ENCODE results near the gene CLDN11. TPM values are rescaled to one million over a fixed set of nuclear protein-coding genes. Genes with fewer than 3 reads are reported as not detected.

CLDN11 gene
- total RNA-seq, 2 donors from 2014 or later = 15.3 to 26.1 TPM

- no peaks in the 10 kb centered on the region for H3K9me3 Mint-ChIP-seq
- Histone ChIP-seq H3K9me3 (ENCODE audit: control insufficient read depth, low read length) (no peaks in the 10 kb centered on the region), H3K27me3 (ENCODE audit: control insufficient read depth, insufficient read depth, low read length, poor library complexity, severe bottlenecking) (no peaks in the 10 kb centered on the region), H3K27ac (ENCODE audit: low read depth, low read length) (no peak overlapping the region), H3K4me1 (ENCODE audit: control insufficient read depth, insufficient read depth, low read length) (no peaks in the 10 kb centered on the region), H3K9ac (ENCODE audit: extremely low read depth, low read length, poor library complexity, severe bottlenecking) (no peak overlapping the region), H3K4me3 (ENCODE audit: low read length) (no peak overlapping the region), H3K36me3 (ENCODE audit: control insufficient read depth, insufficient read depth, low read length) (no peaks in the 10 kb centered on the region)
- DNase-seq = no peak
- H3K27ac Mint-ChIP-seq = no peak overlapping the region
- TF ChIP-seq, protein P1, sequence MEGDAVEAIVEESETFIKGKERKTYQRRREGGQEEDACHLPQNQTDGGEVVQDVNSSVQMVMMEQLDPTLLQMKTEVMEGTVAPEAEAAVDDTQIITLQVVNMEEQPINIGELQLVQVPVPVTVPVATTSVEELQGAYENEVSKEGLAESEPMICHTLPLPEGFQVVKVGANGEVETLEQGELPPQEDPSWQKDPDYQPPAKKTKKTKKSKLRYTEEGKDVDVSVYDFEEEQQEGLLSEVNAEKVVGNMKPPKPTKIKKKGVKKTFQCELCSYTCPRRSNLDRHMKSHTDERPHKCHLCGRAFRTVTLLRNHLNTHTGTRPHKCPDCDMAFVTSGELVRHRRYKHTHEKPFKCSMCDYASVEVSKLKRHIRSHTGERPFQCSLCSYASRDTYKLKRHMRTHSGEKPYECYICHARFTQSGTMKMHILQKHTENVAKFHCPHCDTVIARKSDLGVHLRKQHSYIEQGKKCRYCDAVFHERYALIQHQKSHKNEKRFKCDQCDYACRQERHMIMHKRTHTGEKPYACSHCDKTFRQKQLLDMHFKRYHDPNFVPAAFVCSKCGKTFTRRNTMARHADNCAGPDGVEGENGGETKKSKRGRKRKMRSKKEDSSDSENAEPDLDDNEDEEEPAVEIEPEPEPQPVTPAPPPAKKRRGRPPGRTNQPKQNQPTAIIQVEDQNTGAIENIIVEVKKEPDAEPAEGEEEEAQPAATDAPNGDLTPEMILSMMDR (conservative IDR thresholded peaks at IDR 0.05) = no peak
- H3K4me3 Mint-ChIP-seq = no peak overlapping the region
- WGBS, 2 experiments (ENCODE audit: insufficient coverage in 1 of 2, insufficient read length in 1 of 2) = 95% methylated on average over 3 of the region's 3 CpGs
- no peaks in the 10 kb centered on the region for H3K36me3 Mint-ChIP-seq (ENCODE audit: low read depth)
- peaks cover 4% of the 10 kb centered on the region for H3K4me1 Mint-ChIP-seq
- H3K27me3 Mint-ChIP-seq (ENCODE audit: insufficient read depth) = peaks cover 2% of the 10 kb centered on the region
Measured at GRCh38 chr3:170448584-170448983, 29.9 kb downstream of the CLDN11 start.

DNA sequence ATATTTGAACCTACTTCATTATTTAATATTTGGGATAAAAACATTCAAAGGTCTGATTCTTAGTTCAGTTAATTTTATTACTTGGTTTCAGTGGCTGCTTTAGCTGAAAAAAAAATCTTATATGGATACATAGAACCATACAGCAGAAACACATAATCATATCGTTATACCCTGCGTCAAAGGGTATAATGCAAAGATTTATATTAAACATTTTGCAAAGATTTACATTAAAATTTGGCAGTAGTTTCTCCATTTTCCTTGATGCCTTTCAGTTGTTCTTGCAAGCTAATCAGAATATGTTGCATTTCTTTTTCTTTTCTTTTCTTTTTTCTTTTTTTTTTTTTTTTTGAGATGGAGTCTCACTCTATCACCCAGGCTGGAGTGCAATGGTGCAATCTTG lies 31.4 kb downstream of the CLDN11 start:
- Histone ChIP-seq H3K4me1 (ENCODE audit: control insufficient read depth, insufficient read depth, low read length) (no peaks in the 10 kb centered on the region), H3K9me3 (ENCODE audit: control insufficient read depth, low read length) (no peaks in the 10 kb centered on the region), H3K36me3 (ENCODE audit: control insufficient read depth, insufficient read depth, low read length) (no peaks in the 10 kb centered on the region), H3K9ac (ENCODE audit: extremely low read depth, low read length, poor library complexity, severe bottlenecking) (no peak overlapping the region), H3K27ac (ENCODE audit: low read depth, low read length) (no peak overlapping the region), H3K27me3 (ENCODE audit: control insufficient read depth, insufficient read depth, low read length, poor library complexity, severe bottlenecking) (no peaks in the 10 kb centered on the region), H3K4me3 (ENCODE audit: low read length) (no peak overlapping the region)
- H3K27ac Mint-ChIP-seq = no peak overlapping the region
- WGBS, 2 experiments (ENCODE audit: insufficient coverage in 1 of 2, insufficient read length in 1 of 2) = 100% methylated on average over 2 of the region's 2 CpGs; no CpG with 5 or more reads in 1 of the 2 experiments
- H3K4me3 Mint-ChIP-seq = no peak overlapping the region
- peaks cover 4% of the 10 kb centered on the region for H3K4me1 Mint-ChIP-seq
- peaks cover 2% of the 10 kb centered on the region for H3K27me3 Mint-ChIP-seq (ENCODE audit: insufficient read depth)
- H3K36me3 Mint-ChIP-seq (ENCODE audit: low read depth) = no peaks in the 10 kb centered on the region
- no peak for DNase-seq
- H3K9me3 Mint-ChIP-seq = peaks cover 1% of the 10 kb centered on the region
- TF ChIP-seq, protein P1 (conservative IDR thresholded peaks at IDR 0.05) = no peak

DNA sequence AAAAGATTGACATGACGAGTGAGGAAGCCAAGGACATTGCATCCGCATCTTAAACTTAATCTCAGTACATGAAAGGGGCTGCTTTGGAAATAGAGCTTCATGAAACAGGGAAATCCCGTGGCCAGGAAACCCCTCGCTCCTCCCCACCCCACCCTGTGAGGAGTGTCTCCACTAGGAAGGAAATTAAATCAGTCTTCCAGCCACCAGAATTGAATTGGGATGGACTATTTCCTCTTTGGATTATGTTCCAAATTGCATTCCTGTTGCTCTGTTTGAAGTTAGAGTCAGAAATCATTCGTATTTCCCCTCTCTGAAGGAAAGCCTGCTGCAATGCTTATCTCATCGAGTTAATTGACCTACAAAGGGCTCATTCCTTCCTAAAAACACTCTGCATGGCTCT lies 35.8 kb downstream of the CLDN11 start:
- H3K4me1 ChIP-seq (ENCODE audit: control insufficient read depth, insufficient read depth, low read length) = no peaks in the 10 kb centered on the region
- no peaks in the 10 kb centered on the region for H3K9me3 ChIP-seq (ENCODE audit: control insufficient read depth, low read length)
- H3K27me3 Mint-ChIP-seq (ENCODE audit: insufficient read depth) = no peaks in the 10 kb centered on the region
- no peak overlapping the region for H3K27ac ChIP-seq (ENCODE audit: low read depth, low read length)
- H3K9me3 Mint-ChIP-seq = peaks cover 1% of the 10 kb centered on the region
- TF ChIP-seq, protein P1 (conservative IDR thresholded peaks at IDR 0.05) = no peak
- no peak for DNase-seq
- 89 to 100% methylated on average over 5 to 6 of the region's 6 CpGs for WGBS, 2 experiments (ENCODE audit: insufficient coverage in 1 of 2, insufficient read length in 1 of 2)
- no peaks in the 10 kb centered on the region for H3K36me3 ChIP-seq (ENCODE audit: control insufficient read depth, insufficient read depth, low read length)
- H3K27ac Mint-ChIP-seq = no peak overlapping the region
- H3K27me3 ChIP-seq (ENCODE audit: control insufficient read depth, insufficient read depth, low read length, poor library complexity, severe bottlenecking) = no peaks in the 10 kb centered on the region
- H3K4me3 ChIP-seq (ENCODE audit: low read length) = no peak overlapping the region
- no peak overlapping the region for H3K4me3 Mint-ChIP-seq
- no peaks in the 10 kb centered on the region for H3K36me3 Mint-ChIP-seq (ENCODE audit: low read depth)
- H3K9ac ChIP-seq (ENCODE audit: extremely low read depth, low read length, poor library complexity, severe bottlenecking) = no peak overlapping the region
- peaks cover 4% of the 10 kb centered on the region for H3K4me1 Mint-ChIP-seq

Data from endodermal cell (in vitro differentiated cells).